GM18511 (cell line): Measurements from ENCODE around the gene PHLDB1.
"Not testable (repeated sequence)": the region's sequence is repeated elsewhere in the genome, so short reads cannot be mapped to it uniquely, and the experiment has no call there.

Source experiments
- ATAC-seq: cut with Tn5 transposase; IDR thresholded peaks from one replicate; pipeline ENCODE4 v1.9.1; 2021; ENCODE audit warnings: mild to moderate bottlenecking, moderate library complexity; ENCODE audit not compliant: unreplicated experiment

PHLDB1 gene

DNA sequence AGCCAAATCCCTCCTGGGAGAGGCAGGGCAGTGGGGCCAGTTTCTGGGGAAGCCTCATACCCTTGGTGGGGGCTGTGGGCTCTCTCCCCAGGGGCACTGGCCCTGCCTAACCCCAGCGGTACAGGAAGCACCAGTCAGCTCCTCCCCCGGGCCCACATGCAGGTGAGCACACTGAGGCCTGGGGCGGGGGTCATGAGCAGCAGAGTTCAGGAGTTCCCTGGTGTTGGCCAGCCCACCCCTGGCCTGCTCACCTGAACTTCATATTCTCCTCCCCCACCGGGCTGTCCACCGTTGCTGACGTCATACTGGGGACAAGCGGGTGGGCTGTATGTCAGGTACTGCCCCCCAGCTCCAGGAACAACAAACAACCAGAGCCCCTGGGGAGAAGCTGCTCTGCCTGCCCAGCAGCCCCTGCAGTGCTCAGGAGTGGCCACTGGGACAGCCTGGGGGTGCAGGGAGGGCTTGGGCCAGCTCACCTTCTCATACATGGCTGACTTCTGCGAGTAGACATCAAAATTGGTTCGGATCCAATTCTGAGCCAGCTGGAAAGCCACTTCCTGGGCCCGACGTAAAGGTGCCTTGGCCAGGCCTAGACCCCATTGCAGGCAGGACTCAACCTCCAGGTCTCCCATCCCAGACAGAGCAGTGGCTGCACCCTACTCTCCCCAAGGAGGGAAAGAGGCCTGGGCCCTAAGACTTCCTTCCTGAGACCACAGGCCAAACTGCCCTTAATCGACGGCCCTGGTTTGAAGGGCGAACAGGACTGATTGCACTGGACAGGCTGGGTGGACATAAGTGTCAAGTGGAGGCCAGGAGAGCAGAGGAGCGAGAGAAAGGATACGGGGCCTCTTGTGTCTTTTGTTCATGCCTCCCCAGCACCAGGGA is 51.3 kb downstream of the PHLDB1 start:
- no peak for ATAC-seq

DNA sequence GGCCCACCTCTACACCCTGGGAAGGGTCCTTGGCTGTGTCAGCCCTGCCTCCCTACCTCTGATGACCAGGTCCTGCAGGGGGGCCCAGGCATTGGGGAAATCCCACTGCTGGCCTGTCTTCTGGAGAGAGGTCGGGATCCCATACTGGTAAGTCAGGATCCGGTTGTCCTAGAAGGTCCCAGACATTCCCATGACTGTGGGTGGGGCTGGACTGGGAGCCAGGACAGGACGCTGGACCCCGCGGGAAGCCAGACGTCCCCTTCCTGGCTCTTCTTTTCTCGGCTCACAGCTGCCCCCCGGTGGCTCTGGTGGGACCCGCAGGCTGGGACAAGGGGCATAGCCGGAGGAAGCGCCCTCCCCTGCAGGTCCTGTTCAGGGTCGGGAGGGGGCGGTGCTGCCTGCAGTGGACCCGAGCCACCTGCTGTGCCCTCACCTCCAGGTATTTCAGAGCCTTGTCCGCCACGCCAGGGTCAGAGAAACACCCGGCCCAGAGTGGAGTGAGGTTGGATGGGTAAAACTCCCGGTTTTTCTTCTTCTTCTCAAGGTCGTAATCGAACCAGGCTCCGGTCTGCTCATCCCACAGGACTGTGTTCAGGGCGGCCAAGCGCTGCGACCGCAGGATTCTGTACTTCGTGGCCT is 52.0 kb downstream of the PHLDB1 start:
- peak; percentile 89 for ATAC-seq

DNA sequence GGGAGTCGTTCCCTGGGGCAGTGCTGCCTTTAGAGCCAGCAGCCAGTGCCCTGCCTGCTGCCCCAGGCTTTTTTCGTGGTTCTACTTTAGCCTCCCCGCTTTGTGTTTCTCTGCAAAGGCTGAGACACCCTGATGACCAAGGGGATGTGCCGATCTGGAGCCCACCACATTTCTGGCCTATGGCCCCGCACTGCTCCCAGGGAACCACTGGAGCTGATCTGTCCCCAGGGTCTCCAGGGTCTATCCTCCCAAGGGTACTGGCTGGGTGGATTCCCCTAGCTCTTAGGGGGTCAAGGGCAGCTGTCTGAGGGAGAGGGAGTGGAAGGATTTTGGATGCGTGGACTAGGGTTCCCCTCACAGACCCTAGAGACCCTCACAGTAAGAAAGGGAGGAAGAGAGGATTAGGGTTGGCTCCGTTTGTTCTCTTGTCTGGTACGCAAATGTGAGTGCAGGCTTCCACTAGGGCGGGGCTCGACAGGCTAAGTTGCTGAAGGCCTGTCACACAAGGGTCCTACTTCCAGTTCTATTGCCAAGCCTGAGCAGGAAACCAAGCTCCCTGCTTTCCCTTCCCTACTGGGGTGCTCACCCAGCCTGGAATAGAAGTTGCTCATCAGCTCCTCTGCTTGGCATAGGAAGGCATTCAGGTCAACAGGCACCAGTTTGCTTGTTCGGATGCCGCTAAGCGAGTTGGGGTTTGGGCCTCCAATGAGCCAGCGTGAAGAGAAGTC is 52.7 kb downstream of the PHLDB1 start:
- no peak for ATAC-seq

DNA sequence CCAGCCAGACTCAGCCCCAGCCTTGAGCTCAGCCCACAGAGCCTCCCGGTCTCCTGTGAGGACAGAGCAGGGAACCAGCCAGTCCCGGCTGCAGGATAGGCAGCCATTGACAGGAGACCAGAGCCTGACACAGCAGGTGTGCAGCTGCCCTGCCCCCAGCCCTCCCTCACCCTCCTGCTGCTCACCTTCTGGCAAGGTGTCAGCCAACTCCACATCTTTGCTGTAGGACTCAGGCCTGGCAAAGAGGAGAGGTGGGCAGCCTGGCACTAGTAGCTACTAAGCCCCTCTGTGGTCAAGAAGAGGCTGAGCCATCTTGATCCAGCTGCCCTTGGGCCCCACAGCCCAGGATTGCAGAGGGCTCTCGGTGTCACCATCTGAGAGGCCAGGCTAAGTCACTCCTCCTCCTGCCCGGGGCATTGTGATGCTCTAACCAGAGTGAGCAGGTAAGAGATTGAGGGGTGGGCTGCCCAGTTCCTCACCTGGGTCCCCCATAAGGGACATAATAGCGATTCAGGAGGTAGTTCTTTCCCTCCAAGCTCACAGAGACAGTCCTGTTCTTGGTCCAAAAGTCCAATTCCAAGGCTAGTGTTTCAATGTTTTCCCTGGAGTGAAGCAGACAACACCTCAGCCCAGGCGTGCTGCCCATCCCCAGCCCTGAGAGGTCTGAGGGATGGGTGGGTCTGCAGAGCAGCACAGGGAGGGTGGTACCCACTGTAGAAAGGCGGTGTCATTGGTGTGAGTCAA is 53.4 kb downstream of the PHLDB1 start:
- no peak for ATAC-seq

DNA sequence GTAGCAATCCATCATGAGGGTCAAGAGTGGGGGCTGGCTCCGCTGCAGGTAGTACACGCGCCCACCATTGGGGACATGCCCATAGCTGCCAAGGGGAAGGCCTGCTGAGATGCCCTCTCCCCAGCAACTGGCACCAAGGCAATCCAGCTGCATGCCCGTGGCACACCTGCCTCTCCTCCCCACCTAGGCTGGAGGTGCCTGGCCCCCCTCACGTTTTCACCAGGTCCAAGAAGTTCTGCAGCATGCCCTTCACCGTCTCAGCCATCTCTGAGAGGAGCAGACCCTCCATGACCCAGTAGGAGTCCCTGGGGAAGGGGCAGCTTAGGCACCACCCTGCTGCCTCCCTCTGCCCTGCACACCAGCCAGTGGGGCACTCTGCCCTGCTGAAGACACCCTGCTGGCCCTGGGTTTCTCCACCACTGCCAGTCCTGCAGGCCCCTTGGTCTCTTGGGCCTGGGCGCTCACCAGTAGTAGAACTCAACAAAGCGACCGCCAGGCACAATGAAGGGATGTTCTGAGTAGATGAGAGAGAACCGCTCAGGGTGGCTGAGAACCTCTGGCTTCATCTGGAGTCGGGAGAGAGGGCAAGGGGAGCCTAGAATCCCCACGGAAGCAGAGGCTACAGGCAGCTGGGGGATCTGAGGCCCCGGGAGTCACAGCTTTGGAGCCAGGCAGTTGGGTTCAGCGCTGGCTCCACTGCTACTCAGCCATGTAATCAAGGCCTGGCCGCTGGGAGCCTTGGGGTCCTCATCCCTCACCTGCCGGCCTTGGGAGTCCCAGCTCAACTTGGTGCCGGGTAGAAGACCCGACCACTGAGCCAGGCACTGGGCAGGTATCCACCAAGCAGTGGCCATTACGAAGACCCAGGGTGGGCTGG is 54.2 kb downstream of the PHLDB1 start:
- no peak for ATAC-seq

DNA sequence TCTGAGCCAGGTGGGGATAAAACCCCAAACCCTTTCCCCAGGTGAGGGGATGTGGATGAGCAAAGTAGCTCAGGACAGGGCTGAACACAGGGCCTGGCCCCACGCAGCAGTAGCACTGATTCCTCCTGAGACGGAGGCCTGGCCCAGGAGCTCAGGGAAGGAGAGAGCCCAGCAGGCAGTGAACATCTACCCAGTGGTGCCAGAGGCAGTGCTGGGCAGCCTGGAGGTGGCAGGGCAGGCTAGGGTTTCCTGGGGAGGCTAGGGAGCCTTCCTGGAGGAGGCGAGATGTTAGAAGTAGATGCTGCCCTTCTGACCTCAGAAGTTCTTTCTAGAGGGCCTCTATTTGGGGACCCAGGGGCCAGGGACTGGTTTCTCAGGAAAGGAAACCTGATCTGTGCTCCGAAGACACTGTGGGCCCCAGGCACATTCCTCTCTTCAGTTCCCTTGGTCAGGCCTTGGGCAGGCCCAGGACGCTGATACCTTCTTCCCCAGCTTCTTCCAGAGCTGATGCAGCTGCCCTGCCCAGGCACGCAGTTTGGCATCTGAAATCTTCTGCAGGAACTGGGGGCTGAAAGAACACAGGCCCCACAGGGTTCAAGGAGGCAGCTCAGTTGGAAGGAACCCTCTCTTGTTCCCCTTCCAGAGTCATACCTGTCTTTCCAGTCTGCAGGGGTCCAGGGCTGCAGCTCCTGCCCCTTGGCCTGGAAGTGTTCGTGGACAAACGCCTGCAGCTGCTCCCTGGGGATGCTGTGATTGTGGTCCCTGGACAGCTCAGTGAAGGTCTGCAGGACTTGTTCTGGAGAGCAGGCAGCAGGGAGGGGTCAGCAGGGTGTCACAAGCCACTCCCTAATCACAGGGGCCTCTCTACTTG is 55.2 kb downstream of the PHLDB1 start:
- no peak for ATAC-seq

DNA sequence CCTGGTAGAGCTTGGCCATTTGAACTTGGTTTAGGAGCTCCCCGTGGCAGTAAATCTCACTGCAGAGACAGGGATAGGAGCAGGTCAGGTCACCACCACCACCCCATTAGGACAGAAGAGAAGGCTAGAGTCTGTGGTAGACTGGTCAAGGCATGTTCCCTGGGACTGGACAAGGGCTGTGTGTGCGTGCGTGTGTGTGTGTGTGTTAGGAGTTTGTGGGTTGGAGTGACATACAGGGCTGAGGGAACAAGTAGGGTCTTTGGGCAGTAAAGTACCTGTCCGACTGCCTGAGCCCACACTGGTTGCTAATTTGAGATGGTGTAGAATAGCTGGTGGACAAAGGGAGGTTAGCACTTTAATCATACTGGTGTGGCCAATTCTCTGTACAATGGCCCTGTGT is 56.0 kb downstream of the PHLDB1 start:
- ATAC-seq, result no peak

DNA sequence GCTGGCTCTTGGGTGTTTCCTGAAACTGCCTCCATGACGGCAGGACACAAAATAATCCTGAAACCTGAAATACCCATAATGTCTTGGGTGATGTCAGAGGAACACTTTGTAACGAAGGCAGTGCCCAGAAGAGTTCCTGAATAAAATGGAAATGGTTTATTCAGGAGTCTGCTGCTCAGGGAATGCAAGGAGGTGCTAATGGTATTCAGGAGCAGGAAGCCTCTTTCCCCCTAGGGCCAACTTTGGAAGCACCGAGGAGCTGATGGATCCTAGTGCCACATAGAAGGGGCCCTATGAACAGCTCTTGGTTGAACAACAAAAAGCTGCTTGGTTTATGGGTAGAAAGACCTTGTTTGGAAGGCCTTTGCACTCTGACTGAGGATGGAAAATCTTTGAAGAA is 56.5 kb downstream of the PHLDB1 start:
- no peak for ATAC-seq

DNA sequence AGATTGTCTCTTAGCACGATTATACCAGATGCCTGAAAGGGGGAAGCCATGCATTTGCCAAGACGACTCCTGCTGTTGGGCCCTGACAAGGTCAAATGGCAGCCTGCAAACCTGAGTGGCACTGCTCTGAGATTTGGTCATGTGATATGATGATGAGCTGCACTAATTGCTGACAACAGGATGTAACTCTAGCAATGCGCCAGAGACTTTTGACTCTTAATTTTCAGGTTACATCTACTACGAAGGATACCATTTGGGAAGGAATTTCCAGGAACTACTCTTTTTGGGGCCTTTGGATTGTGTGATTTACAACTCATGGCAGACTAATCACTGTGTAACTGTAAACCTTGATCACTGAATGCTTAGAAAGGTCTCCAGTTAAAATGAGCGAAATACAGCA is 59.0 kb downstream of the PHLDB1 start:
- no peak for ATAC-seq

DNA sequence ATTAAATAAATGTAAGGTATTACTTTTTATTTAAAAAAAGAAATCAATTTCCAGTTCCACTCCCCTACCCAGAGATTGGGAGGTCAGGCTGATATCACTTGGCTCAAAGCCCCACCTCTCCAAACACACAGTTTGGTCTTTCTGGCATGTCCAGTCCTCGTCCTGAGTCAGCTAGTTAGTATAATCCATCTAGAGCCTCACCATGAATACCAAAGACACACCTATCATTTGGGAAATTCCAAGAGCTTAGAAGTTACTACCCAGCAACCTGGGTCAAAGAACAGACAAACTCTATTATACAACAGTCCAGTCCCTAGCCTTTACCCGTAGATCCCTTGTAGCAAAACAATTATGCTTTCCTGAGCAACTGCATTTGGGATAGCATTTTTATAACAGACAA is 62.6 kb downstream of the PHLDB1 start:
- no peak for ATAC-seq

DNA sequence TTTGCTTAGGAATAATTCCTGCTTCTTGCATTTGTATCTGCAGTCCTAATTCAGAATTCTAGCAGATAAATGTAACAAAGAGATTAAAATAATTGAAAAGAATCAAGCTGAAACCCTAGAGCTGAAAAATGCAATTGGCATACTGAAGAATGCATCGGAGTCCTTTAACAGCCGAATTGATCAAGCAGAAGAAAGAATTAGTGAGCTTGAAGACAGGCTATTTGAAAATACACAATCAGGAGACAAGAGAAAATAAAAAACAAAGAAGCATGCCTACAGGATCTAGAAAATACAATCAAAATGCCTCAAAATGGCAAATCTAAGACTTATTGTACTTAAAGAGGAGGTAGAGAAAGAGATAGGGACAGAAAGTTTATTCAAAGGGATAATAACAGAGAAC is 63.8 kb downstream of the PHLDB1 start:
- ATAC-seq, result no peak

DNA sequence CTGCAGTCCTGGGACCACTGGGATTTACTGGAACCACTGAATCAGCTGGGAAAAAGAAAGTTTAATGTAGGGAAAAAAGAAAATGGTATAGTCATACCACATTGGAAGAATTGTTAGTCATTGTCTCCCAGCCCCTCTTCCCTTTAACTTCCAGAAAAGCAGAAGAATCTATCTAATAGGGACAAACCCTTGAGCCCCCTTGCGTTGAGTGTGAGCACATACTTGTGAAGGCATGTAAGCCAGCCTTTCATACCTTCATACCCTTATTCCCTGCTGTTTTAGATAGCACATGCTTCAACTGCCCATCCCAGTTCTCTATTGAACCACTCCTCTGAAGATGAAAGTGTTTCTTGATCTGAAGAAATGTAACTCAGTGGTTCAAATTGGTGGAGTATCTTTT is 65.4 kb downstream of the PHLDB1 start:
- ATAC-seq, result no peak

DNA sequence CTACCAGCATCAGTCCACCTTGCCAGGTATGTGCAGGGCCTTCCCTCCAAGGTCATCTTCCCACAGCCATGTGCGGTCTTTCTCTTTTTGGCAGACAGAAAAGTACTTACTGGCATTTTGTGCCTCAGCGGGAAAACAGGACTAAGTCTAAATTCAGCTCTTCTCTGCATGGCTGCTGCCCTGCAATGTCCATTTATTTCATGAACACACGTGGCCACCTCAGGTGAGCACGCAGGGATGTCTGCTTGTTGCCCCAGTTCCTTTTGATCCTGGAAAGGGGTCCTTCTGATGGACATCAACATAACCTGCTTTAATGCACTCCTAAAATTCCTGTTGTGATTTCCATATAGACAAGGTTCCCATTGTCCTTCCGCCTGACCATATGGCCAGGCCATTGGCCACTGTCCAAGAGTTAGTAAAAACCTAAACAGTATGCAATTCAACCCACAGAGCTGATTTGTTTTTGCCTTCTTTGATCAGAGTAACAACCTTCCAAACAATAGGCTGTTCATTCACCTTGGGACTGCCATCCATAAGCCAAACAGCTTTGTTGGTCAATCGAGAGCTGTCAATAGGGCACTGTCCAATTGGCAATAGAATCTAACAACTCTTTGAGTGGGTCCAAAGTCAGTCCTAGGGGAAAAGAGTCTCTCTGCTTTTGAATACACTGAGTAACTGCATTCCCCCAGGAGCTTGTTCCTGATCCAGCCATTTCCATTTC is 66.1 kb downstream of the PHLDB1 start:
- no peak for ATAC-seq

DNA sequence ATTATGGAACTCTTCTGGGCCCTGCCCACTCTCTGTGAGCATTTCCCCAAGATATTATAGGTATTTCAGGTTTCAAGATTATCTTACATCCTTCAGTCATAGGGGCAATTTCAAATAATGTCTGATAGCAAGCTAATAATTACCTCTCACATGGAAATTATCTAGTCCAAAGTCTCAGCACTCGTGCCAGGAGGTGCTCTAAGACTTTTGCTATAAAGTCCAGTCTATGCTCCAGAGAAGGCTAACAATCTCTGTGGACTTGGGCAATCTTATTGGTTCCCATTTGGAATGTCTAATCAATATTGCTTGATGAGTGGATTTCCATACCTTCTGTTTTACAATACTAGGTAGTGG is 66.6 kb downstream of the PHLDB1 start:
- no peak for ATAC-seq

DNA sequence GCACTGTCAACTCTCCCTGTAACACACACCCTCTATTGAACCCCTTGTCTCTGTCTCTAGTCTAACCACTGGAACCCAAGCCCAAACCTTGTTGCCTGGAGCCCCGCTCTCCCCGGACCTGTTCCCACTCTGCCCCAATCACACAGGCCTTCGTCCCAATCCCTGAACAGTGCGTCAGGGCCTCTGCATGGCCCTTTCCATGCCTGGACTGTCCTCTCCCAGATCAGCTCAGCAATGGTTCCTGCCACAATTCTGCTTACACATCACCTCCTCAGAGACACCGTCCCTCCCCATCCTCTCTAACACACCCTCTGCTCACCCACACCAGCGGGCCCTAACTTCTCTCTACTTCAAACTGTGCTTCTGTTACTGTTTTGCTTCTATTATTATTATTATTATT is 70.6 kb downstream of the PHLDB1 start:
- ATAC-seq, result no peak

DNA sequence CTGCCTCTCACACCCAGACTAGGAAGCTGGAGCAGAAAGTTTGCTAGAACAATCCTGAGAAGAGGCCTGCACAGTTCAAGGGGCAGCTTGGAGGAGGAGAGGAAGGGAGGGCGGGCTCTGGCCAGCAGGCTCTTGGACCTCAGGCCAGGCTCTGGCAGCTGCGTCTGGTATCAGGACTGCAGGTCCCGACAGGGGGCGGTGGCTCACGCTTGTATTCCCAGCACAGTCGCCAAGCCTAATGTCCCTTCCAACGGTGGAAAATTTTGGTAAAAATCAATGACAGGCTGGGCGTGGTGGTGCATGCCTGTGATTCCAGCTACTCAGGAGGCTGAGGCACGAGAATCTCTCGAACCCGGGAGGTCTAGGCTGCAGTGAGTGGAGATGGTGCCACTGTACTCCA is 71.5 kb downstream of the PHLDB1 start:
- not testable (repeated sequence) for ATAC-seq

DNA sequence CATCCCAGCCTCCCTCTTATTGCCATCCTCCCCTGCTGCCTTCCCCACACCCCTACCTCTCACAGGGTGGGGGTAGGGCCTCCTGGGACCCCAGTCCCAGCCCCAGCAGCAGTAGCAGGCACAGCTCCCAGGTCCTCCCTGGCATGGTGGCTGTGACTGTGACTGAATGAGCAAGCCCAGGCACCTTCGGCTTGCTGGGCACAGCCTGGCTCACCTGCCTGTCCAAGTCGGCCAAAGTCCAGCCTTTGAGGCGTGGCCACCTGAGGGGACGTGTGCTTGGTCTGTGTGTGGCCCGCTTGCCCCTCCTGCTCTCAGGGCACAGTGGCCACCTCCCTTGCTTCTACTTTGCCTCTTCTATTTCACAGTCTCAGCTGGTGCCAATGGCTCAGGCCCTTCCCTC is 72.1 kb downstream of the PHLDB1 start, which contains the start of gene TREH:
TSS of gene TREH (minus strand) at position 168 of the 400 bp plus-strand sequence. CDS start at position 145, 23 bp downstream.
- no peak for ATAC-seq

DNA sequence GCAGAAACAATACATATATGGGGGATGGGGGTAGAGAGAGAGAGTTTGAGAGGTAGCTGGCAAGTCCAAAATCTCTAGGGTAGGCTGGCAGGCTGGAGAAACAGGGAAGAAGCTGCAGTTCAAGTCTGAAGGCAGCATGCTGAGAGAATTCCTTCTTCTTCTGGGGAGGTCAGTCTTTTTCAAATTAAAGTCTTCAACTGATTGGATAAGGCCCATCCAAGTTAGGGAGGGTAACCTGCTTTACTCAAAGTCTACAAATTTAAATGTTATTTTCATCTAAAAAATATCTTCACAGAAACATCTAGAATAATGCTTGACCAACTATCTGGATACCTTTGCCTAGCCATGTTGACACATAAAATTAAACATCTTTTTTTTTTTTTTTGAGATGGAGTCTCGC is 75.0 kb downstream of the PHLDB1 start:
- ATAC-seq, result no peak

DNA sequence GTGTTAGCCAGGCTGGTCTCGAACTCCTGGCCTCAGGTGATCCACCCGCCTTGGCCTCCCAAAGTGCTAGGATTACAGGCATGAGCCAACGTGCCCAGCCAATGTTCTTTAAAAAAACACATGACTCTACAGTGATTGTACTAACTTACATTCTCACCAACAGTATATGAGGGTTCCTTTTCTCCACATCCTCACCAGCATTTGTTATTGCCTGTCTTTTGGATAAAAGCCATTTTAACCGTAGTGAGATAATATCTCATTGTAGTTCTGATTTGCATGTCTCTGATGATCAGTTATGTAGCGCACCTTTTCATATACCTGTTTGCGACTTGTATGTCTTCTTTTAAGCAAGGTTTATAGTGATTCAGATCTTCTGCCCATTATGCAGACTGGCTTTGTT is 75.5 kb downstream of the PHLDB1 start:
- ATAC-seq, result not testable (repeated sequence)
